Stimulated activated CD8-positive, alpha-beta memory T cell treated with anti-CD3 and anti-CD28 coated beads, Interleukin-4, amount 100 ng/mL, for 4 hours (primary cell): Measurements from ENCODE around the gene CPA4.

Experiments used
- DNase-seq, 2 donors: peaks; one replicate each; pipeline ENCODE4 v3.0.0-alpha.2; 2020; ENCODE audit warnings: low read depth in 2 of 2, low spot score in 1 of 2

The CPA4 gene

GRCh38 chr7:130344271-130344866, 51.4 kb downstream of the CPA4 start, which contains the start of gene CPA5:
CPA5 (plus strand) TSS chr7:130344816; CDS start chr7:130346486, 1,670 bp downstream.
- DNase-seq, result no peak

- DNase-seq, result no peak
Observed at GRCh38 chr7:130345136-130345535, 52.2 kb downstream of the CPA4 start.

GRCh38 chr7:130345725-130346124, 52.8 kb downstream of the CPA4 start:
- no peak for DNase-seq

DNA sequence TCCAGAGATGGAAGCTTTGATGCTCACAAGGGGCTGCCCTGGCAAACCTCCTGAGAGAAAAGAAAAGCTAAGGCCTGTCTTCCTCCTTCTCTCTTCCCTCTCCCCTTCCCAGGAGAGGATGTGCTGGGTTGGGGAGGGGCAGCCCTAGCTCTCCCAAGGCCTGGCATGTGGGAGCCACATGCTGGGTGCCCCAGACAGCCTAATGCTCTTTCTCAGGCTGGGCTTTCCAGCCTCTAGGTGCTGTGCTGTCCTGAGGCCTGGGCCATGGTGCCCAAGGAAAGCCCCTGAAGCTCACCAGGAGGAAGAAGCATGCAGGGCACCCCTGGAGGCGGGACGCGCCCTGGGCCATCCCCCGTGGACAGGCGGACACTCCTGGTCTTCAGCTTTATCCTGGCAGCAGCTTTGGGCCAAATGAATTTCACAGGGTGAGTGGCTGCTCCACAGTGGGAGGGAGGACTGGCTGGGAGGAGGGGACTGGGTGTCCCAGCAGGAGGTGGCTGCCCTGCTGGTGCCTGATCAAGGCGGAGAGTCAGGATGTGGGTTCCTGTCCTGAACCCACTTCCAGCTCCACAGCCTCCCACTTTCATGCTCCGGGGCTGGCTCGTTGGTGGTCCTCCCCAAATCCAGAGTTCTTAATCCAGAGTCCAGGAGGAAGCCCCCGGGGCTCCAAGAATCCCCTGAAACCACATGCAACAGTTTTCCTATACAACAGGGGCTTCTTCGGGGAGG, 53.4 kb downstream of the CPA4 start:
- no peak for DNase-seq

DNA sequence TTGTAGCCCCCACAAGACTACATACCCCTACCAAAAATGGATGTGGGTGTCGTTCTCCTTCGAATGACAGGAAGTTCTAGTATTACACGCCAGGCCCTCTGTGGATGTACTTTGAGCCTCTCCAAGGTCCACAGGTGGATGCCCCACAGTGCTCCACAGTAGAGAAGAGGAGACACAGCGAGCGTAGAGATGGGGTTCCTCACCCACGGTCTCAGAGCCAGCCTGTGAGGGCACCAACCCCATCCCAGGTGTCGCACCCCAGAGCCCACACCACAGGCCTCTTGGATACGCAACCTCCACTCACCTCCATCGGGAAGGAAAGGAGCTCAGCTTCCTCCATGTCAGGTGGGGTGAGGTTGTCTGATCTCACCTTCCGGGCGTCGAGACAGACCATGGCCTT, 54.0 kb downstream of the CPA4 start:
- DNase-seq, result no peak

DNA sequence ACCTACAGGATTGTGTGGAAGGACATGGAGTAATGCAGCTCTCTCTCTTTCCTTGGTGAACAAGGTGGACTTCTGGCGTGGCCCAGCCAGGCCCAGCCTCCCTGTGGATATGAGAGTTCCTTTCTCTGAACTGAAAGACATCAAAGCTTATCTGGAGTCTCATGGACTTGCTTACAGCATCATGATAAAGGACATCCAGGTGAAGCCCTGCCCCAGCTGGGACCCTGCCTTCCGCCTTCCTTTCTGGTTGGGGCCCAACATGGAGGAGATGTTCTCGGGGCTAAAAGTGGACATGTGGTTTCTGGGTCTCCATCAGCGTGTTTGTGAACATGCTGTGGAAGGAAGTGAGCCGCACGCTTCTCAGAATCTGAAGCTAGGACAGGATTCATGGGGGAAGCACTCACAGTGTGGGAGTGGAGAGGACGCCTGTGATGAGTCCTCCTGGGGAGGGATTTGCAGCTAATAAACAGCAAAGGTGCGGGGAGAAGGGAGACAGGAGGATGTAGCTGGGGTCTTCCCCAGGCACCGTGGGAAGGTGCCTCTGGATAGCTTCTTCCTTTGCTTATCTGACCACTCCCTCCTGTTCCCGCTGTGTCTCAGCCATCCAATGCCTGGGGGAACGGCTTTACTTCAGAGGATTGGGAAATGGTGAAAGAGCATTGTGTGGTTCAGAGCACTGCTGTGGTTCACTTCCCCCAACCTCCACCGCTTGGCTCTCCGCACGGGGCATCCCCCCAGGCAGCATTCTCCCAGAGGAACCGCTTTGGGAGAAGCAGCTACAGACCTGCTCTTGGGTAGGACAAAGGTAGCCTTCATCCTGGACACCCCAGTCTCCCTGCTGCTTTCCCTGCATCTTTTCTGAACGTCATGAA, 57.2 kb downstream of the CPA4 start:
- DNase-seq, result no peak

GRCh38 chr7:130350945-130351790, 58.2 kb downstream of the CPA4 start:
- DNase-seq, result no peak

DNA sequence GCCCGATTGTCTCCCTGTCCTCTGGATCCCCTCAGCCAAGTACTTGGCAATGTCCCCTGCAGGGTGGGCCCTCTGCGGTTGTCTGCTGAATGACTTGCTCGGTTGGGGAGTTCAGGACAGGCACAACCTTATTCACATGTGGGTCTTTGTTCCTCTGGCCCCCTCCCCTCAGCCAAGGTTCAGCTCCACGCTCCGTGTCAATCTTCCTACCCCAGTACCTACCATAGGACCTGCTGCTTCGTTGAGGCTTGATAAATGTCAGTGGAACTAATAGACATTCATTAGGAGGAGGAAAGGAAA, 58.8 kb downstream of the CPA4 start:
- no peak for DNase-seq

DNA sequence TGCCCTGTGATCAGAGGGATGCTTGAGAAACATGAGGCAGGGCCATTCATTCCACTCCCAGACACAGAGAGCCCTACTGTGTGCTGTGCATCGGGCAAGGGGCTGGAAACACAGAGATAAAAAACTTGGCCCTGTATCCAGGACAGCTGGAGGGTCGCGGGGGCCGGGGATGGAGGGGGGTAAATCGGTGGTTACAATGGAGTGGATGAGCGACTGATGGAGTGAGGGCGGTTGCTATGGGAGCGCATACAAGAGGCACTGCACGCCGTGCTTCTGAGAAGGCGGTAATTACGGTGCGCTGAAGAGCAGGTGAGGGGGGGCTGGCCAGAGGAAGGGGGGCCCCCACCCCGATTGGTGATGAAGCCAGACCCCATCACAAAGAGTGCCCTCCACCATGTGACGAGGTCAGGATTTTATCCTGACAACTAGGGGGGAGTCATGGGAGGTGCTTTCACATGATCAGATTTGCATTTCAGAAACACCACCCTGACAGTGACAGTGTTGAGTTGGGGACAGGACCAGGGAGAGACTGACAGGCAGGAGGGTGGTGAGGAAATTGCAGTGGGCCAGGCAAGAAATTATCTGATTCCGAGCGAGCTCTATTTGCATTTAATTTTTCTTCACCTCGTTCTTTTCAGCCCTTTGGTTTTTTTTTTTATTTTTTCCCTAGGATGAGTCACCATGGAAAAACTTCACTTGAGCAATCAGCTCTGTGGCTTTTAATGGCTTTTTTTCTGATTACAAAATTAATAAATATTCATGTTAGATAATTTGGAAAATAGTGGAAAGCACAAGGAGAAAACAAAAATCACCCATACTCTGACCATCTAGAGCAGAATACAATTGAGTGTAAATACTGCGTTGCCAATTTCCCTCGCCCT, 59.5 kb downstream of the CPA4 start:
- no peak for DNase-seq

DNA sequence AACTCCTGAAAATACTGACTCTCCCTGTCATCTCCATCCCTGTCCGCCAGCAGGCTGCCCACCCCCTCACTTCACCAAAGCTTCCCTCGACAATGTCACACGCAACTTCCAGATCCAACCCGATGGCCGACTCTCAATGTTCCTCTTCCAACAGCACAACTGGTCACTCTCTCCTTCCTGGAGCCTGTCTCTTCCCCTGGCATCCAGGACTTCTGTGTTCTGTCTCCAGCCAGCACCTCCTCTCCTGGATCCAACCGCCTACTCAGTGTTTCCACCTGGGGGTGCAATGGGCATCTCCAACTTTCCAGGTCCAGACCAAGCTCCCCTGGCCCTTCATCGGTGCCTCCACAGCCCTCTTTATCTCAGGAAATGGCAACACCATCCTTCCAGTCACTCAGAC, 60.2 kb downstream of the CPA4 start:
- no peak for DNase-seq

GRCh38 chr7:130356121-130356875, 63.3 kb downstream of the CPA4 start:
- no peak for DNase-seq

- no peak for DNase-seq
Observed at GRCh38 chr7:130356876-130357611, 64.1 kb downstream of the CPA4 start.

GRCh38 chr7:130358471-130358870, 65.5 kb downstream of the CPA4 start:
- no peak for DNase-seq

DNA sequence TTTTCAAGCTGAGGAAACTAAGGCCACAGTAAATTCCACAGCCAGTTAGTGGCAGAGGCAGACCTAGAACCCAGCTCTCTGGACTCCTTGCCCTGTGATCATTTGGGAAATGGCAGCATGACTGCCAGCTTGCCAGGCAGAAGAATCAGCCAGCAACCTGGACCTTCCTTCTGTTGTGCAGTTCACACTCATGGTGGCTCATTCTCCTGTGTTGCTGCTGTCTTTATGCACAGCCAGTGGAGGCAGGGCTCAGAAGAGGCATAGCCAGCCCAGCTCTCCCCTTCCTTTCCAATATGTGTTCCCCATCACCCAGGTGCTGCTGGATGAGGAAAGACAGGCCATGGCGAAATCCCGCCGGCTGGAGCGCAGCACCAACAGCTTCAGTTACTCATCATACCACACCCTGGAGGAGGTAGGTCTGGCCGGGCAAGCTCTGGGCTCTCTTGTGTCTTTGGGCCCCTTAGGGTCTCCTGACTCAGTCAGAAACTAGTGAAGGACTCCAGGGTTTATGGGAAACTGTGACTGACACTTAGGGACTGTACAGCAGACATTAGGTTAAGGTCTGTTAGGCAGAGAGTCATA, 66.4 kb downstream of the CPA4 start:
- DNase-seq, result no peak

- DNase-seq, result no peak
Observed at GRCh38 chr7:130360518-130360917, 67.6 kb downstream of the CPA4 start.

DNA sequence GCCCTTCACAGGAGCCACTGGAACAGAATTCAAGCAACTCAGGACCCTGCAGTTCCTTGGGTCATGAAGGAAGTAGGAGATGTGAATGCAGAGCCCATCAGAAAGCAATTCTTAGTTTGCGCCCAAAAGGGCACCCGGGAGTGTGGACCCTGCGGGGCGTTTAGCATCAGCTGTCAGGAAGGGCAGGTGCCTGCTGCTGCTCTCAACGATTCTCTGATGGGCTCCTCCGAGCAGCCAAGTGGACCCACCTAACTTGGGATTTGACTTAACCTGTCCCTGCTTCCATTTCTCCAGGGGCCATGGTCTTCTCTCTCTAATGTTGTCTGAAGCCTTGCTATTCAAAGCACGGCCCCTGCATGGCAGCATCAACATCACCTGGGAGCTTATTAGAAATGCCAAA, 68.7 kb downstream of the CPA4 start:
- no peak for DNase-seq

DNA sequence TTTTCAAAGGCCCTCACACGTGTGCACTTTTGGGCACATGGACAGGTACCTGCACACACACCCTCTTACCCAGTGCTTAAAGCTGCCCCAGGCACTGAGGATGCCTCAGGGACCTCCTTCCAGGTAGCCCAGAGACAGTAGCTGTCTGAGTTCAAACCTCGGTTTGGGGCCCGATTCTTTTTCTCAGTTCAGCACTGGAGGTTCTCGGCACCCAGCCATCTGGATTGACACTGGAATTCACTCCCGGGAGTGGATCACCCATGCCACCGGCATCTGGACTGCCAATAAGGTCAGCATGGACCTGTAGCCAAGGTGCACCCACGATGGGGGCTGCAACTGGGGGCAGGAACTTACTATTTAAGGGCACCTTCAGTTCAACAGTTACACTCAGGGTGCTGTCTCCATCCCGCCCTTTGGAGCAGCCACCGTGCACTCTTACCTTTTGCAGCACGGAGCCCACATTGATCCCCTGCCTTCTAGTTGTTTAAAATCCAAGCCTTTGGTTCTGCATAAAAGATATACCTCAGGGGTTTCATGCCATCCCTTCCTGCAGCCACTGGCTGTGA, 69.4 kb downstream of the CPA4 start:
- no peak for DNase-seq
